Measurements from ENCODE around the gene OR6N2. TPM values are rescaled to one million over a fixed set of nuclear protein-coding genes. Genes with fewer than 3 reads are reported as not detected.

Gene OR6N2
- total RNA-seq, 1 experiment from 2014 or later: not detected

DNA sequence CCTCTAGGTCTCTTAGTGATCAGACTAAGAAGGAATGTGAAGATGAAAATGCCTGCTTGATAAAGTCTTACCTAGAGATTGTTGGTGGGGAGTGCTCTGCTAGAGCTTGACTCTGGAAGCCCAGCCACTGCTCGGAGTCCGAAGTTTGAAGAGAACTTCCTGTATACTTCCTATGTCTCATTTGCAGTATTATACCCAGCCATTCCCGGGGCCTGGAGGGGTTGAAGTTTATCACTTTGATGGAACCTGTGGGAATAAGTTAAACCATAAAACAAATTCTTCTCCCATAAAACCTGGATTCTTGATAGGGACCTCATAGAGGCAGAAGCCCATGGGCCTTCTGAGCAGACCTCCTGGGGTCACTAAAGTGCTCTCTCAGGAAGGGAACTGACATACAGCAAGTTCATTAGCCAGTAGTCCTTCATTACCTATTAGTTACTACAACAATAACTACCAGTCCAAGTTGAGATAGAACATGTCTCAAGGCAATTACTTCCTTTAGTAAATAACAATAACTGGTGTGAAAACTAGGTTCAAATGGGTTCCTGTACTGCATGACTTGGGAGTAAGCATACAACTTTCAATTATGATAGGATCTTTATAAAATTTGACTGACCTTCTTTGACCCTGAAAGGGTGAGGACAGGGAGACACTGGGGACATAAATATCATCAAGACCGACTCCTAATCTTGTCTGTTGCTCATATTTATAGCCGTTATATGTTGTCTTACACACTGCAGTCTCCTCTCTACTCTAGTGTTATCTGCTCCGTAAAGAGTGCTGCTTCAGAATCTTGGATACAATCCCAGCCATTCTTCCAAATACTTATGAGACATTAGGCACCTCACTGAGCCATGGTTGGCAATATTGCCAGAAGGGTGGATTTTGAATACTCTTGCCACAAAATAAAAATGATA, 8.8 kb downstream of the OR6N2 start, which contains the start of gene OR6N1:
TSS of gene OR6N1 (minus strand) at position 246 of the 917 bp plus-strand sequence. CDS start 5,513 bp downstream, outside the sequence.
- DNase-seq (ENCODE audit: low read depth, low spot score) (no peak), ATAC-seq (no peak)
- Histone ChIP-seq H3K27me3 (ENCODE audit: control insufficient read depth, insufficient read depth, low read length) (no peaks in the 10 kb centered on the region), H3K36me3 (ENCODE audit: control insufficient read depth, insufficient read depth, low read length) (no peaks in the 10 kb centered on the region), H3K9me3 (ENCODE audit: control insufficient read depth, insufficient read depth, low read depth, low read length) (no peaks in the 10 kb centered on the region), H3K4me1 (ENCODE audit: control insufficient read depth, insufficient read depth, low read length) (no peaks in the 10 kb centered on the region), H3K4me3 (ENCODE audit: low read depth in 2 of 2, low read length in 2 of 2) (no peak within 1 kb of the TSS), H3K27ac (ENCODE audit: low read length) (no peak within 1 kb of the TSS)
- CTCF ChIA-PET: no interaction called here
- intact Hi-C loops (cut with micrococcal nuclease; ENCODE audit: unreplicated experiment): no loop called here
- BruUV-seq (replicated peaks): no TSS peak
- in situ Hi-C loops (cut with HindIII; ENCODE audit: low pct_unique_long_range_greater_than_20kb, low sequenced_read_pairs): no loop called here
- no peak for TF ChIP-seq TCF7L2 (IDR thresholded peaks at IDR 0.05; ENCODE audit: low read depth, low read length)
- TF ChIP-seq, protein P1, sequence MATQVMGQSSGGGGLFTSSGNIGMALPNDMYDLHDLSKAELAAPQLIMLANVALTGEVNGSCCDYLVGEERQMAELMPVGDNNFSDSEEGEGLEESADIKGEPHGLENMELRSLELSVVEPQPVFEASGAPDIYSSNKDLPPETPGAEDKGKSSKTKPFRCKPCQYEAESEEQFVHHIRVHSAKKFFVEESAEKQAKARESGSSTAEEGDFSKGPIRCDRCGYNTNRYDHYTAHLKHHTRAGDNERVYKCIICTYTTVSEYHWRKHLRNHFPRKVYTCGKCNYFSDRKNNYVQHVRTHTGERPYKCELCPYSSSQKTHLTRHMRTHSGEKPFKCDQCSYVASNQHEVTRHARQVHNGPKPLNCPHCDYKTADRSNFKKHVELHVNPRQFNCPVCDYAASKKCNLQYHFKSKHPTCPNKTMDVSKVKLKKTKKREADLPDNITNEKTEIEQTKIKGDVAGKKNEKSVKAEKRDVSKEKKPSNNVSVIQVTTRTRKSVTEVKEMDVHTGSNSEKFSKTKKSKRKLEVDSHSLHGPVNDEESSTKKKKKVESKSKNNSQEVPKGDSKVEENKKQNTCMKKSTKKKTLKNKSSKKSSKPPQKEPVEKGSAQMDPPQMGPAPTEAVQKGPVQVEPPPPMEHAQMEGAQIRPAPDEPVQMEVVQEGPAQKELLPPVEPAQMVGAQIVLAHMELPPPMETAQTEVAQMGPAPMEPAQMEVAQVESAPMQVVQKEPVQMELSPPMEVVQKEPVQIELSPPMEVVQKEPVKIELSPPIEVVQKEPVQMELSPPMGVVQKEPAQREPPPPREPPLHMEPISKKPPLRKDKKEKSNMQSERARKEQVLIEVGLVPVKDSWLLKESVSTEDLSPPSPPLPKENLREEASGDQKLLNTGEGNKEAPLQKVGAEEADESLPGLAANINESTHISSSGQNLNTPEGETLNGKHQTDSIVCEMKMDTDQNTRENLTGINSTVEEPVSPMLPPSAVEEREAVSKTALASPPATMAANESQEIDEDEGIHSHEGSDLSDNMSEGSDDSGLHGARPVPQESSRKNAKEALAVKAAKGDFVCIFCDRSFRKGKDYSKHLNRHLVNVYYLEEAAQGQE (IDR thresholded peaks at IDR 0.05; ENCODE audit: insufficient read depth in 1 of 2, low read depth in 2 of 2, low read length in 1 of 2): no peak
- no peak for TF ChIP-seq POLR2AphosphoS5 (IDR thresholded peaks at IDR 0.05; ENCODE audit: low read depth, low read length)
- TF ChIP-seq SIN3A (IDR thresholded peaks at IDR 0.05; ENCODE audit: borderline replicate concordance, insufficient read depth, low read depth, low read length): no peak
- TF ChIP-seq, protein P2, sequence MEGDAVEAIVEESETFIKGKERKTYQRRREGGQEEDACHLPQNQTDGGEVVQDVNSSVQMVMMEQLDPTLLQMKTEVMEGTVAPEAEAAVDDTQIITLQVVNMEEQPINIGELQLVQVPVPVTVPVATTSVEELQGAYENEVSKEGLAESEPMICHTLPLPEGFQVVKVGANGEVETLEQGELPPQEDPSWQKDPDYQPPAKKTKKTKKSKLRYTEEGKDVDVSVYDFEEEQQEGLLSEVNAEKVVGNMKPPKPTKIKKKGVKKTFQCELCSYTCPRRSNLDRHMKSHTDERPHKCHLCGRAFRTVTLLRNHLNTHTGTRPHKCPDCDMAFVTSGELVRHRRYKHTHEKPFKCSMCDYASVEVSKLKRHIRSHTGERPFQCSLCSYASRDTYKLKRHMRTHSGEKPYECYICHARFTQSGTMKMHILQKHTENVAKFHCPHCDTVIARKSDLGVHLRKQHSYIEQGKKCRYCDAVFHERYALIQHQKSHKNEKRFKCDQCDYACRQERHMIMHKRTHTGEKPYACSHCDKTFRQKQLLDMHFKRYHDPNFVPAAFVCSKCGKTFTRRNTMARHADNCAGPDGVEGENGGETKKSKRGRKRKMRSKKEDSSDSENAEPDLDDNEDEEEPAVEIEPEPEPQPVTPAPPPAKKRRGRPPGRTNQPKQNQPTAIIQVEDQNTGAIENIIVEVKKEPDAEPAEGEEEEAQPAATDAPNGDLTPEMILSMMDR (IDR thresholded peaks at IDR 0.05): no peak
- POLR2A ChIA-PET: no interaction called here

- in situ Hi-C loops (cut with HindIII; ENCODE audit: low pct_unique_long_range_greater_than_20kb, low sequenced_read_pairs): no loop called here
- DNase-seq (ENCODE audit: low read depth, low spot score) (no peak), ATAC-seq (no peak)
- intact Hi-C loops (cut with micrococcal nuclease; ENCODE audit: unreplicated experiment): no loop called here
- no peaks in the 10 kb centered on the region; the same call in 1 of the 2 replicates for H3K27me3 ChIP-seq (ENCODE audit: control insufficient read depth, insufficient read depth, low read length)
- BruUV-seq (replicated peaks): no TSS peak
- TF ChIP-seq, protein P2 (IDR thresholded peaks at IDR 0.05): no peak
- TF ChIP-seq, protein P1 (IDR thresholded peaks at IDR 0.05; ENCODE audit: insufficient read depth in 1 of 2, low read depth in 2 of 2, low read length in 1 of 2): no peak
- TF ChIP-seq TCF7L2 (IDR thresholded peaks at IDR 0.05; ENCODE audit: low read depth, low read length): no peak
- no peak for TF ChIP-seq SIN3A (IDR thresholded peaks at IDR 0.05; ENCODE audit: borderline replicate concordance, insufficient read depth, low read depth, low read length)
- no peak for TF ChIP-seq POLR2AphosphoS5 (IDR thresholded peaks at IDR 0.05; ENCODE audit: low read depth, low read length)
- ChIA-PET CTCF (no interaction called here), POLR2A (no interaction called here)
- no peak within 1 kb of the TSS for H3K27ac ChIP-seq (ENCODE audit: low read length)
- no peaks in the 10 kb centered on the region for H3K36me3 ChIP-seq (ENCODE audit: control insufficient read depth, insufficient read depth, low read length)
- H3K9me3 ChIP-seq (ENCODE audit: control insufficient read depth, insufficient read depth, low read depth, low read length): no peaks in the 10 kb centered on the region
- no peaks in the 10 kb centered on the region for H3K4me1 ChIP-seq (ENCODE audit: control insufficient read depth, insufficient read depth, low read length)
- no peak within 1 kb of the TSS for H3K4me3 ChIP-seq (ENCODE audit: low read depth in 2 of 2, low read length in 2 of 2)
These were observed 26.6 kb downstream of the OR6N2 start, which contains the start of gene OR6K6 for GRCh38 chr1:158754420-158754819. OR6K6 (plus strand) TSS chr1:158754720; CDS start chr1:158754888, 168 bp downstream.
